ENCODE measurements around the gene KCNQ1. TPM values are rescaled to one million over a fixed set of nuclear protein-coding genes. Genes with fewer than 3 reads are reported as not detected.

Gene KCNQ1
- total and polyA plus RNA-seq, 2 donors (not counting 1 experiment from before 2014, with no cell fraction given) = not detected

- H3K27me3 ChIP-seq (ENCODE audit: control insufficient read depth, insufficient read depth, low read length) = no peaks in the 10 kb centered on the region
- no peak overlapping the region for H2AFZ ChIP-seq (ENCODE audit: low read length)
- H3K79me2 ChIP-seq (ENCODE audit: control insufficient read depth, insufficient read depth, low read length) = no peaks in the 10 kb centered on the region
- no peak overlapping the region for H3K27ac ChIP-seq (ENCODE audit: insufficient read depth, low read length)
- no peak overlapping the region for H3K4me2 ChIP-seq (ENCODE audit: extremely low read depth, insufficient read depth, low read length)
- no peaks in the 10 kb centered on the region for H3K36me3 ChIP-seq (ENCODE audit: control insufficient read depth, insufficient read depth, low read length)
- H4K20me1 ChIP-seq (ENCODE audit: control insufficient read depth, extremely low read depth, insufficient read depth, low read length) = no peaks in the 10 kb centered on the region
- H3K9me3 ChIP-seq (ENCODE audit: control insufficient read depth, insufficient read depth, low read depth, low read length) = no peaks in the 10 kb centered on the region
- H3K9ac ChIP-seq (ENCODE audit: insufficient read depth, low read length) = no peak overlapping the region
- no peak overlapping the region for H3K4me3 ChIP-seq (replicated peaks in 1 of 4; ENCODE audit: control extremely low read depth in 1 of 4, insufficient read depth in 1 of 4, low read depth in 3 of 4, low read length in 4 of 4)
- no peak for DNase-seq (ENCODE audit: low read depth in 2 of 2)
- no peaks in the 10 kb centered on the region for H3K4me1 ChIP-seq (ENCODE audit: control insufficient read depth, extremely low read depth, insufficient read depth, low read length)
- no peak for TF ChIP-seq EZH2 (IDR thresholded peaks at IDR 0.05; ENCODE audit: low read length, missing control alignments)
- no peak for TF ChIP-seq CTCF (conservative IDR thresholded peaks at IDR 0.05 in 1 of 2, IDR thresholded peaks at IDR 0.05 in 1 of 2; ENCODE audit: low read depth in 1 of 2, low read length in 2 of 2)
These were observed 146.4 kb downstream of the KCNQ1 start for GRCh38 chr11:2590965-2591754.

GRCh38 chr11:2591805-2592204 is 147.0 kb downstream of the KCNQ1 start:
- DNase-seq (ENCODE audit: low read depth in 2 of 2) = no peak
- H3K4me3 ChIP-seq (replicated peaks in 1 of 4; ENCODE audit: control extremely low read depth in 1 of 4, insufficient read depth in 1 of 4, low read depth in 3 of 4, low read length in 4 of 4) = no peak overlapping the region
- H3K79me2 ChIP-seq (ENCODE audit: control insufficient read depth, insufficient read depth, low read length) = no peaks in the 10 kb centered on the region
- H3K4me1 ChIP-seq (ENCODE audit: control insufficient read depth, extremely low read depth, insufficient read depth, low read length) = no peaks in the 10 kb centered on the region
- no peaks in the 10 kb centered on the region for H3K9me3 ChIP-seq (ENCODE audit: control insufficient read depth, insufficient read depth, low read depth, low read length)
- no peak overlapping the region for H2AFZ ChIP-seq (ENCODE audit: low read length)
- no peak overlapping the region for H3K4me2 ChIP-seq (ENCODE audit: extremely low read depth, insufficient read depth, low read length)
- H3K36me3 ChIP-seq (ENCODE audit: control insufficient read depth, insufficient read depth, low read length) = no peaks in the 10 kb centered on the region
- no peak for TF ChIP-seq CTCF (conservative IDR thresholded peaks at IDR 0.05 in 1 of 2, IDR thresholded peaks at IDR 0.05 in 1 of 2; ENCODE audit: low read depth in 1 of 2, low read length in 2 of 2)
- no peak for TF ChIP-seq EZH2 (IDR thresholded peaks at IDR 0.05; ENCODE audit: low read length, missing control alignments)
- no peak overlapping the region for H3K9ac ChIP-seq (ENCODE audit: insufficient read depth, low read length)
- H3K27ac ChIP-seq (ENCODE audit: insufficient read depth, low read length) = no peak overlapping the region
- no peaks in the 10 kb centered on the region for H3K27me3 ChIP-seq (ENCODE audit: control insufficient read depth, insufficient read depth, low read length)
- no peaks in the 10 kb centered on the region for H4K20me1 ChIP-seq (ENCODE audit: control insufficient read depth, extremely low read depth, insufficient read depth, low read length)

- H3K27ac ChIP-seq (ENCODE audit: insufficient read depth, low read length) = no peak overlapping the region
- no peaks in the 10 kb centered on the region for H3K9me3 ChIP-seq (ENCODE audit: control insufficient read depth, insufficient read depth, low read depth, low read length)
- no peak overlapping the region for H2AFZ ChIP-seq (ENCODE audit: low read length)
- no peak for DNase-seq (ENCODE audit: low read depth in 2 of 2)
- no peak overlapping the region for H3K4me2 ChIP-seq (ENCODE audit: extremely low read depth, insufficient read depth, low read length)
- H3K27me3 ChIP-seq (ENCODE audit: control insufficient read depth, insufficient read depth, low read length) = no peaks in the 10 kb centered on the region
- no peaks in the 10 kb centered on the region for H4K20me1 ChIP-seq (ENCODE audit: control insufficient read depth, extremely low read depth, insufficient read depth, low read length)
- H3K79me2 ChIP-seq (ENCODE audit: control insufficient read depth, insufficient read depth, low read length) = no peaks in the 10 kb centered on the region
- H3K9ac ChIP-seq (ENCODE audit: insufficient read depth, low read length) = no peak overlapping the region
- H3K4me1 ChIP-seq (ENCODE audit: control insufficient read depth, extremely low read depth, insufficient read depth, low read length) = no peaks in the 10 kb centered on the region
- H3K4me3 ChIP-seq (replicated peaks in 1 of 4; ENCODE audit: control extremely low read depth in 1 of 4, insufficient read depth in 1 of 4, low read depth in 3 of 4, low read length in 4 of 4) = no peak overlapping the region
- TF ChIP-seq EZH2 (IDR thresholded peaks at IDR 0.05; ENCODE audit: low read length, missing control alignments) = no peak
- no peaks in the 10 kb centered on the region for H3K36me3 ChIP-seq (ENCODE audit: control insufficient read depth, insufficient read depth, low read length)
These were observed 148.0 kb downstream of the KCNQ1 start for GRCh38 chr11:2592559-2593392.

Data from fibroblast of lung (primary cell).